Left lung (tissue), 14 donors: ENCODE measurements around the gene IFT122. TPM values are rescaled to one million over a fixed set of nuclear protein-coding genes. Genes with fewer than 3 reads are reported as not detected.
"Not testable (repeated sequence)": the region's sequence is repeated elsewhere in the genome, so short reads cannot be mapped to it uniquely, and the experiment has no call there.

Experiments
- ATAC-seq: fragments of 200-7000 bp; cut with Tn5 transposase; one replicate; pipeline ENCODE4 v1.9.1; 2020; ENCODE audit warnings: moderate library complexity
- DNase-seq, 4 donors: peaks; one replicate each; pipeline ENCODE4 v3.0.0-alpha.2; 2013 to 2020
- H3K27ac ChIP-seq, 2 donors: fragments of 200-600 bp; sonication (generic) in 1 of 2; one replicate each; pipeline versions ENCODE4 v1.5.0 to v1.8.0; 2020 to 2021
- H3K27me3 ChIP-seq, 2 donors: fragments of 200-600 bp; sonication (generic) in 1 of 2; one replicate each; pipeline versions ENCODE4 v1.5.0 to v1.8.0; 2020 to 2021
- H3K36me3 ChIP-seq, 2 donors: fragments of 200-600 bp; sonication (generic) in 1 of 2; one replicate each; pipeline versions ENCODE4 v1.5.0 to v1.8.0; 2020 to 2021
- H3K4me1 ChIP-seq, 2 donors: fragments of 200-600 bp; one replicate each; pipeline ENCODE4 v1.8.0; 2021
- H3K4me3 ChIP-seq, 2 donors: fragments of 200-600 bp; sonication (generic) in 1 of 2; one replicate each; pipeline versions ENCODE4 v1.5.0 to v1.8.0; 2020 to 2021; ENCODE audit warnings: mild to moderate bottlenecking in 1 of 2
- H3K9me3 ChIP-seq, 2 donors: fragments of 200-600 bp; sonication (generic) in 1 of 2; one replicate each; pipeline versions ENCODE4 v1.5.0 to v1.8.0; 2020 to 2021
- intact Hi-C, 2 donors: fragments of 100-400 bp; cut with DNase I; formaldehyde crosslinking; loops; one replicate each; pipeline versions ENCODE4 v1.11.2 to v1.14.2; 2022
- long read RNA-seq, 12 donors: library from polyadenylated mRNA in 2 of 12; unstranded in 2 of 12; transcript quantifications; one replicate each; pipeline ENCODE4 v2.0.0 and lab custom pipeline, GENCODE V29; 2019 to 2026
- polyA plus RNA-seq, 6 donors: library from polyadenylated mRNA; unstranded; fragments of 120-200 nt; gene quantifications; one replicate each; pipeline ENCODE4 v1.2.1, GENCODE V29; 2013; ENCODE audit not compliant: insufficient read length in 6 of 6
- total RNA-seq, 2 donors: library from RNA; stranded (reverse); fragmentation: NEBNext Ultra II Directional; extraction: Animal tissue kit (Norgen Biotek cat#: 25700); gene quantifications; one replicate each; pipeline ENCODE4 v1.2.1, GENCODE V29; 2021
- TF ChIP-seq, protein P1 (sequence below), 2 donors: fragments of 200-600 bp; sonication (generic) in 1 of 2; IDR thresholded peaks; one replicate each; pipeline versions ENCODE4 v1.5.0 to v1.8.0; 2021; ENCODE audit warnings: antibody characterized with exemption in 2 of 2
- donor health status: DM: no; HTN: yes; CAD: no.
- donor health status: DM: no; HTN: no; CAD: no.

Gene IFT122, protein sequence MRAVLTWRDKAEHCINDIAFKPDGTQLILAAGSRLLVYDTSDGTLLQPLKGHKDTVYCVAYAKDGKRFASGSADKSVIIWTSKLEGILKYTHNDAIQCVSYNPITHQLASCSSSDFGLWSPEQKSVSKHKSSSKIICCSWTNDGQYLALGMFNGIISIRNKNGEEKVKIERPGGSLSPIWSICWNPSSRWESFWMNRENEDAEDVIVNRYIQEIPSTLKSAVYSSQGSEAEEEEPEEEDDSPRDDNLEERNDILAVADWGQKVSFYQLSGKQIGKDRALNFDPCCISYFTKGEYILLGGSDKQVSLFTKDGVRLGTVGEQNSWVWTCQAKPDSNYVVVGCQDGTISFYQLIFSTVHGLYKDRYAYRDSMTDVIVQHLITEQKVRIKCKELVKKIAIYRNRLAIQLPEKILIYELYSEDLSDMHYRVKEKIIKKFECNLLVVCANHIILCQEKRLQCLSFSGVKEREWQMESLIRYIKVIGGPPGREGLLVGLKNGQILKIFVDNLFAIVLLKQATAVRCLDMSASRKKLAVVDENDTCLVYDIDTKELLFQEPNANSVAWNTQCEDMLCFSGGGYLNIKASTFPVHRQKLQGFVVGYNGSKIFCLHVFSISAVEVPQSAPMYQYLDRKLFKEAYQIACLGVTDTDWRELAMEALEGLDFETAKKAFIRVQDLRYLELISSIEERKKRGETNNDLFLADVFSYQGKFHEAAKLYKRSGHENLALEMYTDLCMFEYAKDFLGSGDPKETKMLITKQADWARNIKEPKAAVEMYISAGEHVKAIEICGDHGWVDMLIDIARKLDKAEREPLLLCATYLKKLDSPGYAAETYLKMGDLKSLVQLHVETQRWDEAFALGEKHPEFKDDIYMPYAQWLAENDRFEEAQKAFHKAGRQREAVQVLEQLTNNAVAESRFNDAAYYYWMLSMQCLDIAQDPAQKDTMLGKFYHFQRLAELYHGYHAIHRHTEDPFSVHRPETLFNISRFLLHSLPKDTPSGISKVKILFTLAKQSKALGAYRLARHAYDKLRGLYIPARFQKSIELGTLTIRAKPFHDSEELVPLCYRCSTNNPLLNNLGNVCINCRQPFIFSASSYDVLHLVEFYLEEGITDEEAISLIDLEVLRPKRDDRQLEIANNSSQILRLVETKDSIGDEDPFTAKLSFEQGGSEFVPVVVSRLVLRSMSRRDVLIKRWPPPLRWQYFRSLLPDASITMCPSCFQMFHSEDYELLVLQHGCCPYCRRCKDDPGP
- 10 to 100 TPM; 21.2 to 35.4 TPM for total RNA-seq
- polyA plus RNA-seq = 10 to 100 TPM; 54.3 to 79.7 (median 75.2) TPM
- long read RNA-seq, donor 1, partial matches to known transcripts = 5 of 11 reads
- long read RNA-seq, donor 1, other reads (novel, unspliced or antisense) = 0 of 11 reads
- long read RNA-seq, donor 2, partial matches to known transcripts = 5 of 9 reads
- long read RNA-seq, donor 2, other reads (novel, unspliced or antisense) = 0 of 9 reads
- long read RNA-seq, donor 3, partial matches to known transcripts = 0 of 4 reads
- long read RNA-seq, donor 3, other reads (novel, unspliced or antisense) = 0 of 4 reads
- long read RNA-seq, donor 4, partial matches to known transcripts = 0 of 1 reads
- long read RNA-seq, donor 4, other reads (novel, unspliced or antisense) = 1 of 1 reads
- long read RNA-seq, donor 5, partial matches to known transcripts = 10 of 12 reads
- long read RNA-seq, donor 5, other reads (novel, unspliced or antisense) = 0 of 12 reads
- long read RNA-seq, donor 6, partial matches to known transcripts = 0 of 2 reads
- long read RNA-seq, donor 6, other reads (novel, unspliced or antisense) = 0 of 2 reads
- long read RNA-seq, donor 7, partial matches to known transcripts = 0 of 2 reads
- long read RNA-seq, donor 7, other reads (novel, unspliced or antisense) = 0 of 2 reads
- long read RNA-seq, donor 8, partial matches to known transcripts = 0 of 4 reads
- long read RNA-seq, donor 8, other reads (novel, unspliced or antisense) = 0 of 4 reads
- long read RNA-seq, donor 9 = 0 reads
- long read RNA-seq, donor 10, partial matches to known transcripts = 0 of 2 reads
- long read RNA-seq, donor 10, other reads (novel, unspliced or antisense) = 1 of 2 reads
- long read RNA-seq, donor 11, partial matches to known transcripts = 0 of 2 reads
- long read RNA-seq, donor 11, other reads (novel, unspliced or antisense) = 0 of 2 reads
- long read RNA-seq, donor 12, partial matches to known transcripts = 0 of 4 reads
- long read RNA-seq, donor 12, other reads (novel, unspliced or antisense) = 0 of 4 reads

DNA sequence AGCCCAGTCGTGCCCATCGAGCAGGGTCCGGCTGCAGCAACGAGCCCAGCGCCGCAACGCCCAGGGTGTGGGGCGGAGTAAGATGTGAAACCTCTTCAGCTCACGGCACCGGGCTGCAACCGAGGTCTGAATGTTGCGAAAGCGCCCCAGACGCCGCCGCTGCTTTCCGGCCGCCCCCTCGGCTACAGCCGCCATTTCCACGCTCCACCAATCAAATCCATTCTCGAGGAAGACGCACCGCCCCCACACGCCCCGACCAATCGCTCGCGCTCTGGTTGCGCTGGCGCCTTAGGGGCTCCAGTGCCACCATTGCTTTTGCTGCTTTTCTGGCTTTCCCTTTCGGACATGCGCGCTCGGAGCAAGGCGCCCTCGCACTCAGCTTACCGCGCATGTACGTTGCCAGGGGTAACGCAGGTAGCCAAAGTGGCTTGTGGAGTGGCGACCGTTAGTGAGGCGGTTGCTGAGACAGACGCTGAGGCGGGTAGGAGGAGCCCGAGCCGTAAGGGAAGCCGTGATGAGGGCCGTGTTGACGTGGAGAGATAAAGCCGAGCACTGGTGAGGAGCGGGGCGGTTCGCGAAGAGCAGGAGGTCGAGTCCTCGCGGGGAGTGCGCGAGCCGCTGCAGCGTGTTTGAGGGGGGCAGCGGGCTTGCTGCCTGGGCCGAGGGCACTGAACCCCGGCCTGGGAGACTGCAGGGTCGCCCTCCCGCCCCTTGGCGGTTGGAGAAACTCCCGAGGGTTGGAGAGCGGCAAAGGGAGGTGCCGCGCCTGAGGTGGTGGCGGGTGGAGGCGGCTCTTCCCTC, at the start of gene IFT122, which contains the start of gene MBD4:
Gene IFT122 (plus strand): TSS at position 408 of the 801 bp plus-strand sequence. CDS start 107 bp downstream, at position 515.
Gene MBD4 (minus strand): TSS at position 132 of the 801 bp plus-strand sequence. CDS start 115 bp downstream, at position 17.
- Histone ChIP-seq H3K27me3 (no peaks in the 10 kb centered on the region), H3K36me3 (peaks cover 8 to 31% of the 10 kb centered on the region in 2 donors), H3K27ac (peak within 1 kb of the TSS; percentile 93 to 97), H3K4me3 (peak within 1 kb of the TSS; percentile 77 to 87), H3K9me3 (no peaks in the 10 kb centered on the region), H3K4me1 (peaks cover 30 to 85% of the 10 kb centered on the region in 2 donors)
- DNase-seq (peak; percentile 96 to 99 (median 98)), ATAC-seq (peak; percentile 94)
- TF ChIP-seq, protein P1, sequence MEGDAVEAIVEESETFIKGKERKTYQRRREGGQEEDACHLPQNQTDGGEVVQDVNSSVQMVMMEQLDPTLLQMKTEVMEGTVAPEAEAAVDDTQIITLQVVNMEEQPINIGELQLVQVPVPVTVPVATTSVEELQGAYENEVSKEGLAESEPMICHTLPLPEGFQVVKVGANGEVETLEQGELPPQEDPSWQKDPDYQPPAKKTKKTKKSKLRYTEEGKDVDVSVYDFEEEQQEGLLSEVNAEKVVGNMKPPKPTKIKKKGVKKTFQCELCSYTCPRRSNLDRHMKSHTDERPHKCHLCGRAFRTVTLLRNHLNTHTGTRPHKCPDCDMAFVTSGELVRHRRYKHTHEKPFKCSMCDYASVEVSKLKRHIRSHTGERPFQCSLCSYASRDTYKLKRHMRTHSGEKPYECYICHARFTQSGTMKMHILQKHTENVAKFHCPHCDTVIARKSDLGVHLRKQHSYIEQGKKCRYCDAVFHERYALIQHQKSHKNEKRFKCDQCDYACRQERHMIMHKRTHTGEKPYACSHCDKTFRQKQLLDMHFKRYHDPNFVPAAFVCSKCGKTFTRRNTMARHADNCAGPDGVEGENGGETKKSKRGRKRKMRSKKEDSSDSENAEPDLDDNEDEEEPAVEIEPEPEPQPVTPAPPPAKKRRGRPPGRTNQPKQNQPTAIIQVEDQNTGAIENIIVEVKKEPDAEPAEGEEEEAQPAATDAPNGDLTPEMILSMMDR (IDR thresholded peaks at IDR 0.05) = no peak
- intact Hi-C loops = no loop called here

DNA sequence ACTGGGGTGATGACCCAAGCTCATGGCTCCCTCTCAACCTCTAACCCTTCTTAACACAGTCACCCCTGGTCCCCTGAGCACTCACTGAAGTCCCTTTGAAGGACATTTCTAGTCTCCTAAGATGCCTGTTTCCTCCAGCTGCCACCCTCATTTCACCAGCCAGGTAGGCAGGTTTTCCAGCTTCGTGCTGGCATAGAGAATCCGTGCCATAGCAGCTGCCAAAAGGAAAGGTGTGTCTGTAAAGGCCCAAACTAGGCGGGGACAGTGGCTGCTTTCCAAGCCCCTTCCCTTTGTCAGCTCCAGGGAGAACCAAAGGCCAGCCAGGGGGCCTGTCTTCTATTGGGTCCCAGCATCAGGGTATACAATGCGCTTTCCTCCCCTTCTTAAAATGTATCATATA, 48.4 kb upstream of the IFT122 start:
- not testable (repeated sequence) for DNase-seq
- peak overlapping the region; percentile 27 to 49 for H3K27ac ChIP-seq

GRCh38 chr3:129392106-129392887, 47.7 kb upstream of the IFT122 start:
- Histone ChIP-seq H3K4me1 (peaks cover 8 to 48% of the 10 kb centered on the region in 2 donors), H3K27ac (peak overlapping the region in 1 of 2 donors; percentile 7), H3K36me3 (peaks cover 0 to 89% of the 10 kb centered on the region in 2 donors)
- H3K9me3 ChIP-seq, DNase-seq, H3K27me3 ChIP-seq, H3K4me3 ChIP-seq, intact Hi-C loops: not testable (repeated sequence)
- peak; percentile 63 for ATAC-seq

More for the DNA sequence above, 48.4 kb upstream of the IFT122 start:
- H3K27me3 ChIP-seq, H3K9me3 ChIP-seq, intact Hi-C loops, H3K4me3 ChIP-seq: not testable (repeated sequence)
- peaks cover 0 to 91% of the 10 kb centered on the region in 2 donors for H3K36me3 ChIP-seq
- peaks cover 8 to 43% of the 10 kb centered on the region in 2 donors for H3K4me1 ChIP-seq
- peak; percentile 44 for ATAC-seq

GRCh38 chr3:129393271-129393670, 46.8 kb upstream of the IFT122 start:
- Histone ChIP-seq H3K9me3 (no peaks in the 10 kb centered on the region), H3K27ac (peak overlapping the region in 1 of 2 donors; percentile 41), H3K36me3 (peaks cover 0 to 79% of the 10 kb centered on the region in 2 donors), H3K27me3 (no peaks in the 10 kb centered on the region), H3K4me1 (peaks cover 11 to 50% of the 10 kb centered on the region in 2 donors), H3K4me3 (no peak overlapping the region)
- DNase-seq = no peak
- TF ChIP-seq, protein P1 (IDR thresholded peaks at IDR 0.05) = no peak
- intact Hi-C loops = no loop called here
- ATAC-seq = no peak

DNA sequence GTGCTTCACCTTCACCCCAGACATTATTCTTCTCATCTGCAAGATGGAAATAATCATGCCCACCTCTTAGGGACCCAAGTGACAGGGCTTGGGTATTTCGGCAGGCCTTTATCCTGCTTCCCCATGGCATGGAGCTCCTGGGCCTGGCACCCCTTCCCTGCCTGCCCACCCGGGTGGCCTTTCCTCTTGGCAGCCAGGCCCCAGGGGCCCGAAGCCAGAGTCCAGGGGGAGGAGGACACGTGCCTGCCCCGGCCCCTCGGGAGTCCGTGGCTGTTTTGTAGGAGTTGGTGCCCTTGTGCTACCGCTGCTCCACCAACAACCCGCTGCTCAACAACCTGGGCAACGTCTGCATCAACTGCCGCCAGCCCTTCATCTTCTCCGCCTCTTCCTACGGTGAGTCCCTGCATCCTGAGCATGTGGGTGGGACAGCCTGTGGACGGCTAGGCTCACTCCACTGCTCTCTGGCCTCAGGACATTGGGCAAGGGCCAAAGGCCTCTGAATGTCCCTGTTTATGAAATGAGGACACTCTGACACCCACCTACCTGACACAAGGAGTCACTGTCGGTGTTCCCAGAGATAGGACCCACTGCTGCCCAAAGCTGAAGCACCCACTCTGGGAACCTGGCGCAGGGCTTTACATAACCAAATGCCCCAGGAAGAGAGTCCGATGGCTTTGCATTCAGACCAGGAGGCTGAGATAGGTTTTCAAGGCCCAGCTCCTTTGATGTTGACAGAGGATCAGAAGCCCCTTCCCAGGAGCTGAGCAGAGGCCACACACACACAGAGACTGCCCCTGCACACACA, 46.1 kb upstream of the IFT122 start:
- DNase-seq, ATAC-seq, H3K4me3 ChIP-seq, H3K9me3 ChIP-seq, intact Hi-C loops, H3K27me3 ChIP-seq: not testable (repeated sequence)
- Histone ChIP-seq H3K36me3 (peaks cover 0 to 72% of the 10 kb centered on the region in 2 donors), H3K27ac (peak overlapping the region in 1 of 2 donors; percentile 41), H3K4me1 (peaks cover 16 to 53% of the 10 kb centered on the region in 2 donors)
